ENCODE measurements around the gene POLRMT. TPM values are rescaled to one million over a fixed set of nuclear protein-coding genes. Genes with fewer than 3 reads are reported as not detected.

The POLRMT gene
- total and polyA plus RNA-seq, 9 donors: 13.5 to 52.3 (median 40.6) TPM

DNA sequence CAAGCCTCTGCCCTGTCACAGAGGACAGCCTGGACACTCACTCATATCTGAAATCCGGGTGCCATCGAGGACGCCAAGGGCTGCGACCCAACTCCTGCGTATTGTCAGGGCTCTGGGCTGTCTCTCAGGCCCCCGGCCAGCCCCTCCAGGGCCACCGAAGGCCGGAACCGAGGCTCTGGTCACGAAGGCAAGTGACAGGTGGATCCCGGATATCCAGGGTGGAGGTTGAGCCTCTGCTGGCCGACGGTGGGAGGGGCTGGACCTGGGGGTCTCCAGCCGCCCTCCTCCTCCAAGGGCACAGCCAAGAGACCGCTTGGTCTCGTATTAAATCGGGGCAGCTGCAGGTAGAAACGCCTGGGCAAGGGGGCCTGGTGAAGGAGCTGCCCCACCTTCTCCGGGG lies 24.3 kb upstream of the POLRMT start:
- TF ChIP-seq POLR2A (IDR thresholded peaks at IDR 0.05) (no peak), CTCF (IDR thresholded peaks at IDR 0.05) (no peak), EP300 (IDR thresholded peaks at IDR 0.05) (no peak)
- 73 to 81% (median 76%) methylated on average over 17 to 19 of the region's 19 CpGs for WGBS, 3 donors
- Histone ChIP-seq H3K27ac (no peak overlapping the region), H3K4me1 (ENCODE audit: insufficient read depth) (peaks cover 27% of the 10 kb centered on the region), H3K9me3 (no peaks in the 10 kb centered on the region), H3K36me3 (no peaks in the 10 kb centered on the region), H3K4me3 (no peak overlapping the region), H3K27me3 (no peaks in the 10 kb centered on the region)
- no peak for DNase-seq
- intact Hi-C loops (cut with DNase I): no loop called here

GRCh38 chr19:656751-657559 lies 23.6 kb upstream of the POLRMT start:
- no peaks in the 10 kb centered on the region for H3K27me3 ChIP-seq
- H3K4me3 ChIP-seq: no peak overlapping the region
- WGBS, 3 donors: 68 to 79% (median 72%) methylated on average over 43 of the region's 43 CpGs
- no peak for TF ChIP-seq CTCF (IDR thresholded peaks at IDR 0.05)
- no peak for TF ChIP-seq EP300 (IDR thresholded peaks at IDR 0.05)
- TF ChIP-seq POLR2A (IDR thresholded peaks at IDR 0.05): no peak
- no peaks in the 10 kb centered on the region for H3K9me3 ChIP-seq
- H3K4me1 ChIP-seq (ENCODE audit: insufficient read depth): peaks cover 27% of the 10 kb centered on the region
- DNase-seq: no peak
- intact Hi-C loops (cut with DNase I): no loop called here
- H3K36me3 ChIP-seq: no peaks in the 10 kb centered on the region
- no peak overlapping the region for H3K27ac ChIP-seq

DNA sequence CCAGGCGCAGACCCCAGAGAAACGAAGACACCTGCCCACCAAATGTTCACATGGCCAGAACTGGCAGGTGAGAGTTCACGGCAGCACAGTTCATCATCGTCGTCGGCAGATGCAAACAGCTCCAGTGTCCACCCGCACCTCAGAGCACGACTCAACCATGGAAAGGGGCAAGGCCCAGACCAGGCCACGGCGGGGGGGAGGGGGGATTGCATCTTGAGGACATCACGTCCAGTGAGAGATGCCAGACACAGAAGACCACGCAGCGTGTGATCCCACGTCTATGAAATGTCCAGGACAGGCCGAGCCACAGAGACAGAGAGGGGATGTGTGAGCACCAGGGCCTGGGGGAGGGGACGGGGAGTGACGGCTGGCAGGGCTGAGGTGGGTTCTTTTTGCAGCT lies 22.4 kb upstream of the POLRMT start:
- no peak for TF ChIP-seq EP300 (IDR thresholded peaks at IDR 0.05)
- no peak for TF ChIP-seq CTCF (IDR thresholded peaks at IDR 0.05)
- TF ChIP-seq POLR2A (IDR thresholded peaks at IDR 0.05): no peak
- H3K4me3 ChIP-seq: no peak overlapping the region
- no peak overlapping the region for H3K27ac ChIP-seq
- no peaks in the 10 kb centered on the region for H3K27me3 ChIP-seq
- intact Hi-C loops (cut with DNase I): no loop called here
- no peak for DNase-seq
- no peaks in the 10 kb centered on the region for H3K36me3 ChIP-seq
- H3K9me3 ChIP-seq: no peaks in the 10 kb centered on the region
- 69 to 77% (median 71%) methylated on average over 17 of the region's 17 CpGs for WGBS, 3 donors
- peaks cover 18% of the 10 kb centered on the region for H3K4me1 ChIP-seq (ENCODE audit: insufficient read depth)

GRCh38 chr19:653425-653824 lies 20.1 kb upstream of the POLRMT start:
- no peaks in the 10 kb centered on the region for H3K27me3 ChIP-seq
- H3K36me3 ChIP-seq: no peaks in the 10 kb centered on the region
- peaks cover 8% of the 10 kb centered on the region for H3K4me1 ChIP-seq (ENCODE audit: insufficient read depth)
- no peak for DNase-seq
- no peaks in the 10 kb centered on the region for H3K9me3 ChIP-seq
- WGBS, 3 donors: 80 to 89% (median 85%) methylated on average over 15 to 17 of the region's 17 CpGs
- no peak overlapping the region for H3K27ac ChIP-seq
- intact Hi-C loops (cut with DNase I): no loop called here
- H3K4me3 ChIP-seq: no peak overlapping the region
- no peak for TF ChIP-seq POLR2A (IDR thresholded peaks at IDR 0.05)
- no peak for TF ChIP-seq EP300 (IDR thresholded peaks at IDR 0.05)
- no peak for TF ChIP-seq CTCF (IDR thresholded peaks at IDR 0.05)
